Measurements from ENCODE around the gene ENPEP.

The ENPEP gene

GRCh38 chr4:110602061-110602460 lies 126.1 kb downstream of the ENPEP start:
- DNase-seq (ENCODE audit: low read depth): no peak

- no peak for DNase-seq (ENCODE audit: low read depth)
Measured at GRCh38 chr4:110605077-110605476, 129.1 kb downstream of the ENPEP start.

- no peak for DNase-seq (ENCODE audit: low read depth)
Measured at GRCh38 chr4:110609044-110609750, 133.2 kb downstream of the ENPEP start.

GRCh38 chr4:110610620-110610939 lies 134.6 kb downstream of the ENPEP start:
- no peak for DNase-seq (ENCODE audit: low read depth)

- no peak for DNase-seq (ENCODE audit: low read depth)
Measured at GRCh38 chr4:110610940-110611831, 135.2 kb downstream of the ENPEP start.

- DNase-seq (ENCODE audit: low read depth): no peak
Measured at GRCh38 chr4:110611968-110612447, 136.1 kb downstream of the ENPEP start.

- DNase-seq (ENCODE audit: low read depth): no peak
Measured at GRCh38 chr4:110612631-110613269, 136.8 kb downstream of the ENPEP start.

GRCh38 chr4:110613745-110614144 lies 137.8 kb downstream of the ENPEP start:
- no peak for DNase-seq (ENCODE audit: low read depth)

GRCh38 chr4:110614173-110614963 lies 138.4 kb downstream of the ENPEP start:
- no peak for DNase-seq (ENCODE audit: low read depth)

All from HS-5 (cell line).